Mesenchymal stem cell (in vitro differentiated cells and primary cell): ENCODE data around the gene NEDD4L.

Experiments
- DNase-seq: peaks from one replicate; pipeline ENCODE4 v3.0.0-alpha.2; 2013
- H2AFZ ChIP-seq: one replicate; pipeline ENCODE4 v1.6.1; 2013; ENCODE audit warnings: low read depth, mild to moderate bottlenecking, control low read depth, inconsistent platforms, low read length, moderate library complexity
- H2AK5ac ChIP-seq: 2 replicates; pipeline ENCODE4 v1.6.1; 2013; ENCODE audit warnings: low read length, moderate library complexity, mild to moderate bottlenecking, inconsistent platforms; ENCODE audit not compliant: severe bottlenecking
- H2BK120ac ChIP-seq: one replicate; pipeline ENCODE4 v1.6.1; 2013; ENCODE audit warnings: low read depth, mild to moderate bottlenecking, inconsistent platforms, low read length, moderate library complexity
- H2BK12ac ChIP-seq, 2 experiments: one replicate each; pipeline ENCODE4 v1.6.1; 2013; ENCODE audit warnings: inconsistent platforms in 2 of 2, low read length in 2 of 2, mild to moderate bottlenecking in 2 of 2, moderate library complexity in 2 of 2, control low read depth in 1 of 2
- H2BK15ac ChIP-seq: one replicate; pipeline ENCODE4 v1.6.1; 2013; ENCODE audit warnings: mild to moderate bottlenecking, low read depth, inconsistent platforms; ENCODE audit not compliant: poor library complexity, severe bottlenecking
- H2BK5ac ChIP-seq: 2 replicates; pipeline ENCODE4 v1.6.1; 2013; ENCODE audit warnings: low read depth, mild to moderate bottlenecking, low read length, control low read depth, inconsistent platforms; ENCODE audit not compliant: poor library complexity, severe bottlenecking
- H3K14ac ChIP-seq, 2 experiments: one replicate each; pipeline ENCODE4 v1.6.1; 2013; ENCODE audit warnings: inconsistent platforms in 2 of 2, low read length in 2 of 2, control low read depth in 1 of 2, mild to moderate bottlenecking in 1 of 2, moderate library complexity in 1 of 2
- H3K18ac ChIP-seq, 2 experiments: one replicate each; pipeline ENCODE4 v1.6.1; 2013; ENCODE audit warnings: inconsistent platforms in 2 of 2, low read length in 2 of 2, control low read depth in 1 of 2, low read depth in 1 of 2, mild to moderate bottlenecking in 1 of 2
- H3K23ac ChIP-seq, 2 experiments: one replicate each; pipeline ENCODE4 v1.6.1; 2013; ENCODE audit warnings: inconsistent platforms in 2 of 2, low read length in 2 of 2, mild to moderate bottlenecking in 2 of 2, moderate library complexity in 2 of 2, control low read depth in 1 of 2
- H3K27ac ChIP-seq: 2 replicates; pipeline ENCODE4 v1.5.1; 2013; ENCODE audit warnings: mild to moderate bottlenecking, moderate library complexity, low read length, control low read depth, inconsistent platforms; ENCODE audit not compliant: poor library complexity, severe bottlenecking
- H3K27me3 ChIP-seq, 2 experiments: 2 replicates each; pipeline versions ENCODE4 v1.6.1 to v1.7.0; 2013; ENCODE audit warnings: low read length in 2 of 2, mild to moderate bottlenecking in 2 of 2, moderate library complexity in 2 of 2, control low read depth in 1 of 2, inconsistent platforms in 1 of 2; ENCODE audit not compliant: control insufficient read depth in 1 of 2, insufficient read depth in 1 of 2
- H3K36me3 ChIP-seq, 2 experiments: 2 replicates each; pipeline versions ENCODE4 v1.6.1 to v1.7.0; 2013; ENCODE audit warnings: low read length in 2 of 2, control low read depth in 1 of 2, inconsistent platforms in 1 of 2, low read depth in 1 of 2, mild to moderate bottlenecking in 1 of 2; ENCODE audit not compliant: insufficient read depth in 2 of 2, control insufficient read depth in 1 of 2
- H3K4ac ChIP-seq, 2 experiments: one replicate each; pipeline ENCODE4 v1.6.1; 2013; ENCODE audit warnings: inconsistent platforms in 2 of 2, low read length in 2 of 2, mild to moderate bottlenecking in 2 of 2, moderate library complexity in 2 of 2, control low read depth in 1 of 2, low read depth in 1 of 2
- H3K4me1 ChIP-seq: 2 replicates; pipeline ENCODE4 v1.6.1; 2013; ENCODE audit warnings: low read depth, low read length, control low read depth; ENCODE audit not compliant: control insufficient read depth, insufficient read depth
- H3K4me2 ChIP-seq: 2 replicates; pipeline ENCODE4 v1.6.1; 2013; ENCODE audit warnings: low read length, mild to moderate bottlenecking, inconsistent platforms; ENCODE audit not compliant: poor library complexity, severe bottlenecking
- H3K4me3 ChIP-seq, 2 experiments: 2 replicates each; pipeline versions ENCODE4 v1.5.1 to v1.7.0; 2013; ENCODE audit warnings: low read length in 2 of 2, mild to moderate bottlenecking in 2 of 2, control low read depth in 1 of 2, low read depth in 1 of 2; ENCODE audit not compliant: insufficient read depth in 1 of 2
- H3K79me1 ChIP-seq: replicated peaks from 2 replicates; pipeline ENCODE4 v1.6.1; 2013; ENCODE audit warnings: mild to moderate bottlenecking, control low read depth, low read length, inconsistent platforms; ENCODE audit not compliant: poor library complexity, severe bottlenecking
- H3K9ac ChIP-seq: 2 replicates; pipeline ENCODE4 v1.7.0; 2013; ENCODE audit warnings: mild to moderate bottlenecking, low read length, moderate library complexity
- H3K9me3 ChIP-seq: 2 replicates; pipeline ENCODE4 v1.7.0; 2013; ENCODE audit warnings: mild to moderate bottlenecking, low read length; ENCODE audit not compliant: control insufficient read depth
- H4K8ac ChIP-seq: one replicate; pipeline ENCODE4 v1.6.1; 2013; ENCODE audit warnings: inconsistent platforms, mild to moderate bottlenecking, low read length, moderate library complexity
- H4K91ac ChIP-seq: one replicate; pipeline ENCODE4 v1.6.1; 2013; ENCODE audit warnings: mild to moderate bottlenecking, low read length, inconsistent platforms
- WGBS: methylation state at CpG from one replicate; pipeline ENCODE4 v1.1.7; 2013; ENCODE audit warnings: mixed read lengths; 5-methylcytosine and 5-hydroxymethylcytosine counted together

NEDD4L gene

GRCh38 chr18:58190842-58191530 lies 147.0 kb downstream of the NEDD4L start:
- H2AK5ac ChIP-seq: no peak overlapping the region
- H3K4ac ChIP-seq: no peak overlapping the region
- H2AFZ ChIP-seq: no peak overlapping the region
- H3K4me3 ChIP-seq: no peak overlapping the region
- peaks cover 8% of the 10 kb centered on the region for H3K4me1 ChIP-seq
- DNase-seq: no peak
- H2BK5ac ChIP-seq: no peak overlapping the region
- H3K23ac ChIP-seq: no peak overlapping the region
- no peak overlapping the region for H2BK120ac ChIP-seq
- H2BK15ac ChIP-seq: no peak overlapping the region
- no peak overlapping the region for H3K27ac ChIP-seq
- no peak overlapping the region for H3K9ac ChIP-seq
- H3K9me3 ChIP-seq: no peaks in the 10 kb centered on the region
- 64% methylated on average over 5 of the region's 5 CpGs for WGBS
- H3K27me3 ChIP-seq: no peaks in the 10 kb centered on the region
- no peak overlapping the region for H2BK12ac ChIP-seq
- no peaks in the 10 kb centered on the region for H3K36me3 ChIP-seq
- H3K18ac ChIP-seq: no peak overlapping the region
- no peak overlapping the region for H3K4me2 ChIP-seq
- H3K14ac ChIP-seq: no peak overlapping the region
- no peak overlapping the region for H4K8ac ChIP-seq
- H4K91ac ChIP-seq: no peak overlapping the region
- peaks cover 3% of the 10 kb centered on the region for H3K79me1 ChIP-seq

- Histone ChIP-seq H2BK120ac (no peak overlapping the region), H2BK15ac (no peak overlapping the region), H3K23ac (no peak overlapping the region), H2AK5ac (no peak overlapping the region), H3K9me3 (no peaks in the 10 kb centered on the region), H3K79me1 (peaks cover 3% of the 10 kb centered on the region), H3K4me2 (no peak overlapping the region), H3K27ac (no peak overlapping the region), H4K91ac (no peak overlapping the region), H3K9ac (no peak overlapping the region), H3K27me3 (no peaks in the 10 kb centered on the region), H3K4ac (no peak overlapping the region), H3K18ac (no peak overlapping the region), H2BK12ac (no peak overlapping the region), H3K4me3 (no peak overlapping the region), H2AFZ (no peak overlapping the region), H2BK5ac (no peak overlapping the region), H3K4me1 (peaks cover 7% of the 10 kb centered on the region), H4K8ac (no peak overlapping the region), H3K36me3 (no peaks in the 10 kb centered on the region), H3K14ac (no peak overlapping the region)
- no peak for DNase-seq
- WGBS: 96% methylated on average over 1 of the region's 2 CpGs
Observed at GRCh38 chr18:58191626-58192025, 147.6 kb downstream of the NEDD4L start.

- Histone ChIP-seq H2BK120ac (no peak overlapping the region), H3K4me1 (peaks cover 5% of the 10 kb centered on the region), H3K9me3 (no peaks in the 10 kb centered on the region), H2BK5ac (no peak overlapping the region), H3K4me2 (no peak overlapping the region), H3K14ac (no peak overlapping the region), H2AK5ac (no peak overlapping the region), H3K27me3 (no peaks in the 10 kb centered on the region), H3K36me3 (no peaks in the 10 kb centered on the region), H3K23ac (no peak overlapping the region), H3K79me1 (peaks cover 5% of the 10 kb centered on the region), H3K27ac (no peak overlapping the region), H4K8ac (no peak overlapping the region), H2BK12ac (no peak overlapping the region), H3K9ac (no peak overlapping the region), H4K91ac (no peak overlapping the region), H3K18ac (no peak overlapping the region), H2BK15ac (no peak overlapping the region), H3K4me3 (no peak overlapping the region), H2AFZ (no peak overlapping the region), H3K4ac (no peak overlapping the region)
- WGBS: 88% methylated on average over 4 of the region's 4 CpGs
- DNase-seq: no peak
Observed at GRCh38 chr18:58192519-58192918, 148.5 kb downstream of the NEDD4L start.

- Histone ChIP-seq H3K36me3 (no peaks in the 10 kb centered on the region), H3K79me1 (peaks cover 13% of the 10 kb centered on the region), H2BK12ac (no peak overlapping the region), H3K4ac (no peak overlapping the region), H2AFZ (no peak overlapping the region), H2BK120ac (no peak overlapping the region), H4K8ac (no peak overlapping the region), H3K27me3 (no peaks in the 10 kb centered on the region), H3K4me1 (peaks cover 8% of the 10 kb centered on the region), H3K23ac (no peak overlapping the region), H3K27ac (no peak overlapping the region), H2BK5ac (no peak overlapping the region), H3K4me2 (no peak overlapping the region), H3K4me3 (no peak overlapping the region), H3K9me3 (no peaks in the 10 kb centered on the region), H2BK15ac (no peak overlapping the region), H3K14ac (no peak overlapping the region), H4K91ac (no peak overlapping the region), H3K18ac (no peak overlapping the region), H3K9ac (no peak overlapping the region), H2AK5ac (no peak overlapping the region)
- no peak for DNase-seq
- 69% methylated on average over 5 of the region's 8 CpGs for WGBS
Observed at GRCh38 chr18:58194028-58194427, 150.0 kb downstream of the NEDD4L start.
